HG03103 (cell line): ENCODE data around the gene NUBPL.
"Not testable (repeated sequence)": the region's sequence is repeated elsewhere in the genome, so short reads cannot be mapped to it uniquely, and the experiment has no call there.

Experiments used
- ATAC-seq: cut with Tn5 transposase; IDR thresholded peaks from one replicate; pipeline ENCODE4 v1.9.1; 2021; ENCODE audit warnings: low read depth; ENCODE audit not compliant: unreplicated experiment

NUBPL gene

DNA sequence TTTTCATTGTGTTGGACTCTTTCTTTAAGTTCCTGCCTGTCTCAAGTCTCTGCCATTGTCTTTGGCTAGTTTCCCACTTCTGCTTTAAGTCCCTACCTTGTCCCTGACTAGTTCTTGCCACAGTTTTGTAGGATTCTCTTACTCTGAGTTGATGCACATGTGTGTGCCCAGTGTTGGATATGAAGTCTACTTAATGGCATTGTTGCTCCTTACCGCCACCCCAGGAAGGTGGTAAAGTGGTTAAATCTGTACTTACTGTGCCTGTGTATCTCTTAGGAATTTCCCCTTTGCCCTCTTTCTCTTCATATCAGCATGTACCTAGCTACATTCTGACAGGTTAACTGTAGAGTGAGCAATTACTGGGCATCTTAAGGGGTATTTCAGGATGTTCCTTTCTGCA lies 227.1 kb downstream of the NUBPL start:
- ATAC-seq = no peak

DNA sequence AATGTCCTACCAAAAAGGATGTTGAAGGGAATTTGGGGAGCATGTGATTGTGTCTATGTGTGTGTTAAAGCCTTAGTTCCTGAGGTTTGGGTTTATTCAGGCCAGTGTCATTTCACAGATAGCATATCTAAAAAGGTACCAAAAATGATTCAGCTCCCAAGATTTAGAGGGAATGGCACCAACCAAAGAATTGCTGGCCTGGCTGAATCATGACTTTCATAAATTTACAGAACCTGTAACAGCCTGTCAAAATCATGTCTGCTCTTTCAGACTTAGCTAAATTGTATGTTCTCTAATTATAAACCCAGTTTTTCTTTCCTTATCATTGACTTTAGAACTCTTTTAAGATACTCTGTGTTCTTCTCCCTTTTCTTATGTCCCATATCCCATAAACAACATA lies 231.5 kb downstream of the NUBPL start:
- ATAC-seq = no peak

DNA sequence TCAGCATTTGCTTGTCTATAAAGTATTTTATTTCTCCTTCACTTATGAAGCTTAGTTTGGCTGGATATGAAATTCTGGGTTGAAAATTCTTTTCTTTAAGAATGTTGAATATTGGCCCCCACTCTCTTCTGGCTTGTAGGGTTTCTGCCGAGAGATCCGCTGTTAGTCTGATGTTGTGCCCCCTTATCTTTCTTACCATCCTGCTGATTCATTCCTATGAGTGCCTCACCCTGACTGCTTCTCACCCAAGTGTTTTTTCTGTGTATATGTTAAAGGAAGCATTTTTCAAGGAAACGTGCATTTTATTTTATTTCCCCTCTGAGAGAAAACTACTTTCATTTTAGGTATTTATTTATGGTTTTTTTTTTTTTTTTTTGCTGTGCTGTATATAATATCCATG lies 236.7 kb downstream of the NUBPL start:
- not testable (repeated sequence) for ATAC-seq

DNA sequence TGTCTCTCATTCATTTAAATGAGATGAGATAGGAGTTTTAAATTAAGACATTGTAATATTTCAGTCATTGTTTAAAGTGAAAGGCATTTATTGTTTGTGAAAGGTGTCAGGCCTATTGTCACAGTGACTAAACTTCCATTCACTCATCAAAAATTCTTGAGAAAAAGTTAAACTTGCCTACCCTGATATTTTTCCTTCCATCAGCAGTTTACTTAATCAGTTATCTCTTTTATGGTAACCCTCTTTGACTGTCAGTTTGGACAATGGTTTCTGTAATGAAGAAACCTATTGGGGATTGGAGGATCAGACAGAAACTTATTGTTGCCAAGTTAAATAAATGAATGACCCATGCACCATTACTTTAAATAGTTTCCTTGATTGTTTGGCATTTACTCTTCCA lies 241.6 kb downstream of the NUBPL start:
- ATAC-seq = no peak

DNA sequence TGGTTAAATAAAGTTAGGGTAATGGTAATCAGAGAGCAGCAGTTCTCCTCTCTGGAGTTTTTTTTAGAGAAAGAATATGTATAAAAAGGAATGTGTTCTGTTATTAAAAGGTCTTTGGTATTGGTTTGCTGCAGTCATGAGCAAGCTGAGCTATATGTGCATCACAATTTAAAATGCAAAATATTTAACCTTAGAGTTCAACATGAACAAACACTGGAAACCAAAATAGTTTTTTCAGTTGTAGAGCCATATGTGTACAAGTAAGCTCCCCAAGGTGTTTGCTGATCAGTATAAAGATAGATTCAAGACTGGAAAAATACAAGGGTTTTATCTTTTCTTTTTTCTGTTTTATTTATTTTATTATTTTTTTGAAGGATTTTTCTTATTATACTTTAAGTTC lies 245.0 kb downstream of the NUBPL start:
- no peak for ATAC-seq

DNA sequence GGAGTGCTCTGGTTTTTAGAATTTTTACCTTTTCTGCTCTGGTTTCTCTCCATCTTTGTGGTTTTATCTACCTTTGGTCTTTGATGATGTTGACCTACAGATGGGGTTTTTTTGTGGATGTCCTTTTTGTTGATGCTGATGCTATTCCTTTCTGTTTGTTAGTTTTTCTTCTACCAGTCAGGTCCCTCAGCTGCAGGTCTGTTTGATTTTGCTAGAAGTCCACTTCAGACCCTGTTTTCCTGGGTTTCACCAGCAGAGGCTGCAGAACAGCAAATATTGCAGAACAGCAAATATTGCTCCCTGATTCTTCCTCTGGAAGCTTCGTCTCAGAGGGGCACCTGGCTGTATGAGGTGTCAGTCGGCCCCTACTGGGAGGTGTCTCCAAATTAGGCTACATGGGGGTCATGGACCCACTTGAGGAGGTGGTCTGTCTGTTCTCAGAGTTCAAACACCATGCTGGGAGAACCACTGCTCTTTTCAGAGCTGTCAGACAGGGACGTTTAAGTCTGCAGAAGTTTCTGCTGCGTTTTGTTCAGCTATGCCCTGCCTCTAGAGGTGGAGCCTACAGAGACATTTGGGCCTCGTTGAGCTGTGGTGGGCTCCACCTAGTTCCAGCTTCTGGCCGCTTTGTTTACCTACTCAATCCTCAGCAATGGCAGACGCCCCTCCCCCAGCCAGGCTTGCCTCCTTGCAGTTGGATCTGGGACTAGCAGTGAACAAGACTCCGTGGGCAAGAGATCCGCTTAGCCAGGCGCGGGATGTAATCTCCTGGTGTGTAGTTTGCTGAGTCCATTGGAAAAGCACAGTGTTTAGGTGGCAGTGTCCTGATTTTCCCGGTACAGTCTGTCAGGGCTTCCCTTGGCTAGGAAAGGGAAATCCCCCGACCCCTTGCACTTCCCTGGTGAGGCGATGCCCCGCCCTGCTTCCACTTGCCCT lies 250.8 kb downstream of the NUBPL start:
- not testable (repeated sequence) for ATAC-seq

DNA sequence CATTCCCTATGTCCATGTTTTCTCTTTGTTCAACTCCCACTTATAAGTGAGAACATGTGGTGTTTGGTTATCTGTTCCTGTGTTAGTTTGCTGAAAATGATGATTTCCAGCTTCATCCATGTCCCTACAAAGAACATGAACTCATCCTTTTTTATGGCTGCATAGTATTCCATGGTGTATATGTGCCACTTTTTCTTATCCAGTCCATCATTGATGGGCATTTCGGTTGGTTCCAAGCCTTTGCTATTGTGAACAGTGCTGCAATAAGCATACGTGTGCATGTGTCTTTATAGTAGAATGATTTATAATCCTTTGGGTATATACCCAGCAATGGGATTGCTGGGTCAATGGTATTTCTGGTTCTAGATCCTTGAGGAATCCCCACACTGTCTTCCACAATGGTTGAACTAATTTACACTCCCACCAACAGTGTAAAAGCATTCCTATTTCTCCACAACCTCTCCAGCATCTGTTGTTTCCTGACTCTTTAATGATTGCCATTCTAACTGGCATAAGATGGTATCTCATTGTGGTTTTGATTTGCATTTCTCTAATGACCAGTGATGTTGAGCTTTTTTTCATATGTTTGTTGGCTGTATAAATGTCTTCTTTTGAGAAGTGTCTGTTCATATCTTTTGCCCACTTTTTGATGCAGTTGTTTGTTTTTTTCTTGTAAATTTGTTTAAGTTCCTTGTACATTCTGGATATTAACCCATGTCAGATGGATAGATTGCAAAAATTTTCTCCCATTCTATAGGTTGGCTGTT lies 252.7 kb downstream of the NUBPL start:
- not testable (repeated sequence) for ATAC-seq

DNA sequence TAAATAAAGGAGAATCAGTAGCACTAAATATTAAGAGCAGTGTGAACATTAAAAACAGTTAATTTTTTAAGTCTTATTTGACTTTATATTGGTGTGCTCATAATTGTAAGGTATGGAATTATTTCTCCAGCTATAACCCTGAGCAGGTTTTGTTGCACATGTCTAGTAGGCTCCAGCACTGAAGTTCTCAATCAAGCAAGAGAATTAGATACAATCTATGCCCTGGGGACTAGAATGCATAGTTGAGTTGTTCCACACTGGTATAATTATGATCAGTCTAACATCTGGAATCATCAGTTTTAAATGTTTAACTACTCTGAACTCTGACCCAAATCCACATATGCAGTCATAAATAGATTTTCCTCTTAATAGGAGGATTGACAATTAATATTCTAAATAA lies 258.1 kb downstream of the NUBPL start:
- no peak for ATAC-seq

DNA sequence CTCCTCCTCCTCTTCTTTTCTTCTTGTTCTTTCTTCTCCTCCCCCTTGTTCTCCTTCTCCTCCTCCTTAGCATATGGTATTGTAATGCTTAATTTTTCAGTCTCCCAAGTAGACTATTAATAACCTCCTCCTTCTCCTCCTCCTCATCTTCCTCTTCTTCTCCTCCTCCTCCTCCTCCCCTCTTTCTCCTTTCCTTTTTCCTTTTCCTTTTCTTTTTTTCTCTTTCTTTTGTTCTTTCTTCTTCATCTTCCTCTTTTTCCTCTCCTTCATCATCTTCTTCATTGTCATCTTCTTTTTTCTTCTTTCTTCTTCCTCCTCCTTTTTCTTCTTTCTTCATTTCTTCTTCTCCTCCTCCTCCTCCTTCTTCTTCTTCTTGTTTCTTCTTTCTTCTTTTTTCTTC lies 264.3 kb downstream of the NUBPL start:
- no peak for ATAC-seq

DNA sequence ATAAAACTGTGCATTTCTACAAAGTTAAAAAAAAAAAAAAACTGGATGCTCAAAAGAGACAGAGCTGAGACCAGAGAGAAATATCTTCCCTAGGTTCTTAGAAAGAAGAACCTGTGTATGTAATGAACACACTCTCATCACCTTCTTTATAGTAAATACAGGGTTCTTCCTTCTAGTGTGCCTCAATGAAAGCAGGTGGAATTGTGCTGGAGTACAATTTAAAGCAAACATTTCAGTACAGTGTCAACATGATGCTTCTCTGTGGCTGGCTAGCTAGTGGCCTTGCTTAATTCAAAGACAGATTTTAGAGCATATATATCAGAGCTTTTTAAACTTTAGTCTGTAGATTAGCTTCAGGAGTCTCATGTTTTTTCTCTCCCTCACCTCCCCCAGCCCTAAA lies 266.1 kb downstream of the NUBPL start:
- ATAC-seq = no peak

DNA sequence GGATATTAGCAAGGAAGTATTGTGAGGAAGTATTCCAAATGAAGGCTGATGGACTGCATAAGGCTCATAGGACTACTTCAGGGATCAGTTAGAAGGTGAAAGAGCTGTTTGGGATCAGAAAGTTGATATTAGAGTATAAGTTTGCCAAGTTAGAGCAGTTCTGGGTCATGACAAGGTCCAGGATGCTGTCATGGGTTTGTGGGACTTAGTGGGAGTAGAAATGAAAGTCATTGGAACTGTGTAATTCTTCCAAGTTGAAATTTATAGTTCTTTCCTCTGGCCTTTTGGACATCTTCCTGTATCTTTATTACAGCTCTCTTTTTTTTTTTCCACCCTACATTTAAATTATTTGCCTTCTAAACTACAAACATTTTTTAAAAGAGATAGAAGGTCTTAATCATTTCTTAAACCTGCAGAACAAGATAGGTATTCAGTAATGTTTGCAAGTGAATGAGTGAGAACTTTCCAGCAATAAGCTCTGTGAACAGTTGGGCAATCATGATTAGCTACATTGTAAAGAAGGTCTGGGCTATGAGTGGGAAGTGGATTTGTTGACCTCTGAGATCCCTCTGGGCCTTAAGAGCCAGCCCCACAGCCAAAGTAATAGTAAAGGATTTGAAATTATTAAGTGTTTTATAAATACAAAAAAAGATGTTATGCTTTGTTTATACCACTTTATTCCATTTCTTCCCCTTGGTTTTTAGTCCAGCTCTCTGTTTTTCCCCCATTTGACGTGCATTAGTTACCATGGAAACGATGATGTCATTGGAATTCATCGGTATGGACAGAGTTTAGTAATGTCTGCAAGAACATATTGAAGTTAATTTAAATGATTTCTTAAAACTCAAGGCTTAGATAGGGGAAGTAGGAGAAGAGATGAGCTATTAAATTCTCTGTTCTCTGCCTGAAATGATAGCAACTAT lies 268.0 kb downstream of the NUBPL start:
- no peak for ATAC-seq

DNA sequence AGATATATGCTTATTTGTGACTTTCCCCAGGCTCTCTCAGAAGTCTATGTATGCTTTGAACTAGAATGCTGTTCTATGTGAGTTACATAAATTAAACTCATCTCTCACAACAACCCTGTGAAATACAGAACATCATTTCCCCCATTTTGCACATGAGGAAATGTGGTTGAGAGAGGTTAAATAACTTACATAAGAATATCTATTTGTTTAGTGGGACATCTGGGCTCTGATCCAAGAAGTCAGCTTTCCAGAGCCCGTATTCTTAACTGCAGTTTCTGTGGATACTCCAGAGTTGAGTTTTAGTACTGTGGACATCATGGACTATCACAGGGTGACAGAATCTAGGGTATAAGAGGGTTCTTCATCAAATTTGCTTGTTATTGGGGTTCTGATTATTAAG lies 273.4 kb downstream of the NUBPL start:
- ATAC-seq = no peak

DNA sequence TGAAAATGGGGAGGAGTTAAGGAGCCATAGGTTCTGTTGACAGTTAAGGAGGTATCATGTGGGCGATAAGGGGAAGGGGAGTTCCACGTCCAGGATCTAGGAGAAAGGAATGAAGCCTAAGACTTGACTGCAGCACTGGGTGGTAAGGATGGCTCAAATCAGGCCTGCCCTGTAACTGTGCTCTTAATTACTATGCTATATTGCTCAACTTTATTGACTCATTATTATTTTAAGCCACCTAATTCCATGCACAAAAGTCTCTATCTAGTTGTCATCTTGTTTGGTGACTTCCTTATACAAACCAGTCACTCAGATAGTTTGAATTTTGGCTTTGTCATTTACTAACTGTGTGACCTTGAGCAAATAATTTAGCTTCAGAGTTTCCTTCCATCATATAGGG lies 273.8 kb downstream of the NUBPL start:
- ATAC-seq = no peak

DNA sequence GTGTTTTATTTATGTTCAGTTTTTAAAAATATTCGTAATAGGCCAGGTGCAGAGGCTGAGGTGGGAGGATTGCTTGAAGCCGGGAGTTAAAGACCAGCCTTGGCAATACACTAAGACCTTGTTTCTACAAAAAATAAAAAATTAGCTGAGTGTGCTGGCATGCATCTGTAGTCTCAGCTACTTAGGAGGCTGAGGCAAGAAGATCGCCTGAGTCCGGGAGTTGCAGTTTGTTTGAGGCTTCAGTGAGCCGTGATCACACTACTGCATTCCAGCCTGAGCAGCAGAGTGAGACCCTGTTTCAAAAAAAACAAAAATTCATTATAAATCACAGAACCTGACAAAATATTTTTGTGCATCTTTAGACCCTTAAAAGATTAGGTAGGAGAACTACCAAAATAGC lies 275.8 kb downstream of the NUBPL start:
- ATAC-seq = no peak

DNA sequence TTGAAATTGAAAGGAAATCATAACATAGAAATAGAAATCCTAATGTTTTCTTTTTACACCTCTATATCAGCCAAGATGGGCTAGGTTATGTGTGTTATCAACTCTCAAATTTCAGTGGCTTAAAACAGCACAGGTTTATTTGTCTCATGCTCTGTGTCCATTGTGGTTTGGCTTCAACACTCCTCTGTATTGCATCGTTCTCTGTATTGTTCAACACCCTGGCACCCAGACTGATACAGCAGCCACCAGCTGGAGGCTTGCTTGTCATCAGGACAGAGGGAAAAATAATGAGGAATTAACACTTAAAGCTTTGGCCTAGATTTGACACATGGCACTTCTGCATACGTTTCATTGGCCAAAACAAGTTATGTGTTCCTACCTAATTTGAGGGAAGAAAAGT lies 281.7 kb downstream of the NUBPL start:
- no peak for ATAC-seq

DNA sequence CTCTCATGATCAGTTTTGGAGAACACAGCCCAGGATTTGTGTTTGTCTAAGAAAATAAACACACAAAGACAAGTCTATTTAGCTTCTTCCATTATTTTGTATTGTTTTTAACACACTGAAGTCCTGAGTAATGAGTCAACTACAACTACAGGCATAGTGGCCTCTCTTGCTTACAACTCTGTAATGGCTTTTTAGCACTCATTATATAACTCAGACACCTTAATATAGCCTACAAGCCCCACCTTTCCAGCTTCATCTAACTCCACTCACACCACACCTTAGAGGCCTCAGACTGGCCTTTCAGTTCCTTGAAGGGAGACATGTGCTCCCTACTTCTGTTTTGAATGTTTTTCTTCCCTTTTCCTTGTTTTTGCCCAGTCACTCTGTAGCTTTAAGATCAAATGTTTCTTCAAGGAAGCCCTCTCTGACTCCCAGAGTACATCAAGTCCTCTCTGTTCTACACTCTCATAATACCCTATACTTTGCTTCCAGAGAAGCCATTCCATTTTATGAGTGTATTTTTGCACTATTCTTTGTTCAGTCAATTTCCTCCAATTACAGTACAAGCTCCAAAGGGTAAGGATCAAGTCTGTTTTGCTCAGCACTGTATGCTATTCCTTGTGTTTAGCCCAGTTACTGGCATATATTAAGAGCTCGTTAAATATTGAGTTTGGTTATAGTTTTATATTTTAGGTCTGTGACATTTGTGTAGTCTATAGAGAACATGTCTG lies 282.3 kb downstream of the NUBPL start:
- ATAC-seq = no peak

DNA sequence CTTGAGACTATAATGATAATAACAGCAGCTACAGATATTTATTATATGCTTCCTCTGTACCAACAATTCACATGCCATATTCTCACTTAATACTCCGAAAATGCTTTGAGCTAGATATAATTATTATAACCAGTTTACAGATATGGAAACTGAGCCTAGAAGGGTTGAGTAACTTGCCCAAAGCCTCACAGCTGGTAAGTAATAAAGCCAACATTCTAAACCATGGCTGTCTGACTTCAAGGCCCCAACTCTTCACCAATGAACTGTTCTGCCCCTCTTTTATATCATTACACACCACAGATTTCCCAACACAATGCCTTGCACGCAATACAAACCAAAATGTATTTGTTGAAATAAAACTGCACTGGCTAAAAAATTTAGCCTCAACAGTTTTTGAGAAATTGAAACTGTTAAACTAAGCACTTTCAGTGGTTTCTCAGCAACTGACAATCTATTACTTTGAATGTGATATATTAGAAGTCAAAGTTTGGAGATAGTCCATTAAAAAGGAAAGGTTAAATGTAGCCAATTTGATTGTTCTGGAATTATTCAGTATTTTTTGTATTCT lies 293.4 kb downstream of the NUBPL start:
- ATAC-seq = no peak

DNA sequence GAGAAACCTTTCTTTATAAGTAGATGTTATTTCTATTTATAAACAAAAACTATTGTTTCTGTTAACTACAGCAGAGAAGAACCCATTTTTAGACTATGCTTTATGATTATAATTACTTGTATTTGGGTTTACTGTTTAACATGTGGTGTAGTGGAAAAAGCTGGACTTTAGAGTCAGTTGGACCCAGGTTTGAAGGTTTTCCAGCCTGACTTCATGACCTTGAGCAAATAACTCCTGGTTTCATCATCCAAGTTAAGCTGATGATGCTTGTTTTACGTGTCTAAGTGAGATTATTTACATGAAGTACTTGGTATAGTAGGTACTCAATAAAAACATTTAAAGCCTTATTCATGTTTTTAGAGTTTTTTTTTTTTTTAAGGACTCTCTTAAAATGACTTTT lies 294.1 kb downstream of the NUBPL start:
- no peak for ATAC-seq

DNA sequence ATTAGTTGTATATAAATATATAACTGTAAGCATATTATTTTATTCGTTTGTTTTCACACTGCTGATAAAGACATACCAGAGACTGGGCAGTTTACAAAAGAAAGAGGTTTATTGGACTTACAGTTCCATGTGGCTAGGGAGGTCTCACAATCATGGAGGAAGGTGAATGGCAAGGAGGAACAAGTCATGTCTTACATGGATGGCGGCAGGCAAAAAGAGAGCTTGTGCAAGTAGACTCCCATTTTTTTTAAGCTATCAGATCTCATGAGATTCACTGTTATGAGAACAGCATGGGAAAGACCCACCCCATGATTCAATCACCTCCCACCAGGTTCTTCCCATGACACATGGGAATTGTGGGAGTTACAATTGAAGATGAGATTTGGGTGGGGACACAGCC lies 294.8 kb downstream of the NUBPL start:
- ATAC-seq = not testable (repeated sequence)

DNA sequence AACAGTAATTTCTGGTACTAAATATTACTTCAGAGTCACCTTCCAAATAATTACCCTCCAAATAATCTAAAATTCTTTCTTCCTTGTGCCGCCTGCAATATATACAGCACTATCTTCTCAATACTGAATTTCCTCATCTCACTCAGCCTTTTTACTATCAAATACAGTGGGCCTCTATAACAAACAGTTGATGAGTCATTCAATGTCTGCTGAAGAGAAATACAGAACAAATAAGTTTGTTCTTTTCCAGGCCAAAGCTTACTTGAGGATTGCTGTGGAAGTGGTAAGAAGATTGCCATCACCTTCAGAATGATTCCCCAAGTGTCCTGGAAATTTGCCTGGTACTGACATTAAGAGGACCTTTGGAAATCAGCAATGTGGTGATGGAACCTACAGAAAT lies 297.7 kb downstream of the NUBPL start:
- no peak for ATAC-seq
